GM18861 (cell line): Measurements from ENCODE around the gene SDHAF2.
"Not testable (repeated sequence)": the region's sequence is repeated elsewhere in the genome, so short reads cannot be mapped to it uniquely, and the experiment has no call there.

ENCODE experiments used
- ATAC-seq: cut with Tn5 transposase; IDR thresholded peaks from one replicate; pipeline ENCODE4 v1.9.1; 2021; ENCODE audit not compliant: unreplicated experiment

The SDHAF2 gene

GRCh38 chr11:61422226-61422625 is 7.7 kb upstream of the SDHAF2 start:
- no peak for ATAC-seq

DNA sequence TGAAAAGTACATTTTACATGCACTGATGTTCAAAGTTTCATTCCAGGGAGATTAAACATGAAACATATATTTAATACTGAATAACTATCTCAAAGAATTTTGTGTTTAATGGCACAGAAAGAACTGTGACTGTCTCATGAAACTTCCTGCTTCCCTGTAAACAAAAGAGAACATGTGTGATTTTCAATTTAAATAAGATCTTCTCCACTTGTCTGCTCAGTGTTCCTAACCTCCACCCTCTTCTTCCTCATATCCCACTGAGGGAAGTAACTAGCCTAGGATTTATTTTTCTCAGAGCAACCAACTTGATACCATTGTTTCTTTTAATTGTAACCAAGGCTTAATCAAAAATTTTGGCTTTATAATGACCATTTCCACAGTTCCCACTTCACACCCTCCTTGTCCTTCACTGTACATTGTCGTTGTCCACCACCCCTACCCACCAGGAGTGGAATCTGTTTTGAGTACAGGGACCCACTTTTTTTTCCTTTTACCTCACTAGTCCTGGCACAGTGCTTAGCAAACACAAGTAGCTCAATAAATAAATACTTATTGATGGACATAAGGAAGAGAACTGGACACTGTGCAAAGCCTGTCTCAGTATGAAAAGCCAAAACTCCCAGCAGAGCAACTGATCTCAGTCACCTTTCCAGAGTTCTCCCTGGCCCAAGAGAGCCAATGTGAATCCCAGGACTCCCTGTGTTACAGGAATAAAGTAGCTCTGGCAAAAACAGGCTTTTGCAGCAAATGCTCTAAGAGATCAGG is 4.4 kb upstream of the SDHAF2 start:
- ATAC-seq, result no peak

GRCh38 chr11:61429346-61429690 is 606 bp upstream of the SDHAF2 start:
- ATAC-seq, result peak; percentile 37

DNA sequence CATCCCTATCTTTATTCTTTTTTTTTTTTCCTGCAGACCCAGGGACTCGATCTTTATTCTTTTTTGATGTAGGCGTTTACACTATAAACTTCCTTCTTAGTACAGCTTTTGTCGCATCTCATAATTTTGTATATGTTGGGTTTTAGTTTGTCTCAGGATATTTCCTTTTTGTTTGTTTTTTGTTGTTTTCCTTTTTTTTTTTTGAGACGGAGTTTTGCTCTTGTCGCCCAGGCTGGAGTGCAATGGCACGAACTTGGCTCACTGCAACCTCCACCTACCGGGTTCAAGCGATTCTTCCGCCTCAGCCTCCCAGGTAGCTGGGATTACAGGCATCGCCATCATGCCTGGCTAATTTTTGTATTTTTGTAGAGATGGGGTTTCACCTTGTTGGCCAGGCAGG is 915 bp downstream of the SDHAF2 start:
- not testable (repeated sequence) for ATAC-seq

- ATAC-seq, result no peak
These were observed 7.6 kb downstream of the SDHAF2 start for GRCh38 chr11:61437496-61437895.

DNA sequence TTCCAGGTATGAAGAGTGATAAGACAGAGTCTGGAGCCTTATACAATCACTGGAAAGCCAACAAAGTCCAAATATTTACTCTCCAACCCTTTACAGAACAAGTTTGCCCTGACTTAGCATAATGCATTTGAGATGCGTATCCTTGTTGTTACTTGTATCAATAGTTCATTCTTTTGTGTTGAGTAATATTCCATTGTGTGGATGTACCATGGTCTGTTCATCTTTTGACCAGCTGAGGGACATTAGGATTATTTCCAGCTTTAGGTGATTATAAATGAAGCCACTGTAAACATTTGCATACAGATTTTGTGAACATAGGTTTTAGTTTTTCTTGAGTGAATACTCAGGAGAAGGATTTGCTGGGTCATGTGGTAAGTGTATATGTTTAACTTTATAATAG is 9.7 kb downstream of the SDHAF2 start:
- no peak for ATAC-seq

DNA sequence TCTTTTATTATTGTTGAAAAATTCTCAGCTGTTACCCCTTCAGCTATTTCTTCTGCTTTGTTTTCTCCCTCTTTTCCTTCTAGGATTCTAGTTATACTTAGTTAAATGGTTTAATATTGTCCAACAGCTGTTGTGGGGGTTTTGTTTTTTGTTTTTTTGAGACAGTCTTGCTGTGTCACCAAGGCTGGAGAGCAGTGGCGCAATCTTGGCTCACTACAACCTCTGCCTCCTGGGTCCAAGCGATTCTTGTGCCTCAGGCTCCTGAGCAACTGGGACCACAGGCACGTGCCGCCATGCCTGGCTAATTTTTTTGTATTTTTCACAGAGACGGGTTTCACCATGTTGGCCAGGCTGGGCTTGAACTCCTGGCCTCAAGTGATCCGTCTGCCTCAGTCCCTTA is 12.7 kb downstream of the SDHAF2 start:
- no peak for ATAC-seq

DNA sequence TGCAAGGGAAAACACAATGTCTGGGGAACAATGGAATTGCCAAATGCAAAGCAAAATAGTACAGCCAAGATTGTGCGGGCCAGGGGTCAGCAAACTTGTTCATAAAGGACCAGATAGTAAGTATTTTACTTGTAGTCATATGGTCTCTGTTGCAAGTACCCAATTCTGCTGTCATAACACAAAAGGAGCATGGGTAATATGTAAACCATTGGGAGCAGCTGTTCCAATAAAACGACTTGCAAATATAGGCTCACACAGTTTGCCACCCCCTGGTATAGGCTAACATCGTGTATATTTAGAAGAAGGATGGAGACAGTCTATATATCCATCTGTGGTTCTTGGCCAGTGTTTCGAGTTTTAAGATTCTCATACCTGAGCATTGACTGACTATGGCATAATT is 15.6 kb downstream of the SDHAF2 start:
- no peak for ATAC-seq

GRCh38 chr11:61446211-61446651 is 16.3 kb downstream of the SDHAF2 start:
- ATAC-seq, result no peak

GRCh38 chr11:61447601-61448551 is 18.0 kb downstream of the SDHAF2 start:
- ATAC-seq, result no peak

- no peak for ATAC-seq
These were observed 18.6 kb downstream of the SDHAF2 start for GRCh38 chr11:61448552-61448927.

DNA sequence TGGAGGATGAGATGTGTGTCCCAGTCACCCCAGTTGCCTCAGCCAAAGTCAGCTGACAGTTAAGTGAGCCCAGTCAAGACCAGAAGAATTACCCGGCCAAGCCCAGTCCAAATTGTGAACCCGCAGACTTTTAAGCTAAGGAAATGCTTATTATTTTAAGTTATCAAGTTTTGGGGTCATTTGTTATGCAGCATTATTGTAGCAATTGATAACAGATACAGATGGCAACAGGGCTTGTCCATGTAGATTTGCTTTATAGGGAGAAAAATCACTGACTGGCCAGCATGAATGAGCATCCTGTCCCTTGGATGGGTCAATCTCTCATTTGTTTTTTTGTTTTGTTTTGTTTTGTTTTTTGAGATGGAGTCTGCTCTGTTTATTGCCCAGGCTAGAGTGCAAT is 22.9 kb downstream of the SDHAF2 start:
- ATAC-seq, result no peak

- no peak for ATAC-seq
These were observed 23.8 kb downstream of the SDHAF2 start for GRCh38 chr11:61453695-61454094.

DNA sequence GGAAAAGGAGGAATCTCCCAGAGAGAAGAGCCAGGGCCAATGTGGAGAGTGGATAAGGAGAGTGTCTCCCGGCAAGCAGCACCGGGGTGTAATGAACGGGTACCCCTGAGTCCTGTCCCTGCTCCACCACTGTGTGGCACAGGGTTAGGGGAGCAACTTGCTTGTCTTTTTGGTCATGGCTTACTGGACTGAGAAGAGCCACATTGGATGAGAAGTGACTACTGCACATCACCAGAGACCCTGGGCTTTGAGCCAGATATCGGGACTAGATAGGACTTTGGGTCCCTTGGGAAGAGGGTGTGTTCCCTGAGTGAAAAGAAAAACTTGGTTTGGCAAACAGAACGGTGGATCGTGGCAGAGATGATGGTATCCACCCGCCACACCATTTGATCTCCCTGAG is 24.6 kb downstream of the SDHAF2 start:
- no peak for ATAC-seq

- ATAC-seq, result no peak
These were observed 30.6 kb downstream of the SDHAF2 start for GRCh38 chr11:61460474-61460881.

- ATAC-seq, result no peak
These were observed 31.1 kb downstream of the SDHAF2 start for GRCh38 chr11:61460986-61461385.

DNA sequence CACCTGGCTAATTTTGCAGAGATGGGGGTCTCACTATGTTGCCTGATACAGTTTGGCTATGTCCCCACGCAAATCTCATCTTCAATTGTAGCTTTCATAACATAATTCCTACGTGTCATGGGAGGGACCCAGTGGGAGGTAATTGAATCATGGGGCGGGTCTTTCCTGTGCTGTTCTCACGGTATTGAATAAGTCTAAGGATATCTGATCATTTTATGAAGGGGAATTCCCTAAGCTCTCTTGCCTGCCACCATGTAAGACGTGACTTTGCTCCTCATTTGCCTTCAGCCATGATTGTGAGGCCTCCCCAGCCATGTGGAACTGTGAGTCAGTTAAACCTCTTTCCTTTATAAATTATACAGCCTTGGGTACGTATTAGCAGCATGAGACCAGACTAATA is 37.7 kb downstream of the SDHAF2 start:
- not testable (repeated sequence) for ATAC-seq

DNA sequence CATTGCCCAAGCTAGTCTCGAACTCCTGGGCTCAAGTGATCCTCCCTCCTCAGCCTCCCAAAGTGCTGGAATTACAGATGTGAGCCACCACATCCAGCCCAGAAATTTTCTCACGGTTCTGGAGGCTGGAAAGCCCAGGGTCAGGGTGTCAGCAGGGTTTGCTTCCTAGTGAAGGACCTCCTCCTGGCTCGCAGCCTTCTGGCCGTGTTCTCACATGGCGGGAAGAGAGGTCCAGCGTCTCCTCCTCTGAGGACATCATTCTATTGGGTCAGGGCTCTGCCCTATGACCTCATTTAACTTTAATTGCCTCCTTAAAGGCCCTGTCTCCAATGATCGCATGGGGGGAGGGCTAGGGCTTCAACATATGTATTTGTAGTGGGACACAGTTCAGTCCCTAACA is 38.1 kb downstream of the SDHAF2 start:
- no peak for ATAC-seq

DNA sequence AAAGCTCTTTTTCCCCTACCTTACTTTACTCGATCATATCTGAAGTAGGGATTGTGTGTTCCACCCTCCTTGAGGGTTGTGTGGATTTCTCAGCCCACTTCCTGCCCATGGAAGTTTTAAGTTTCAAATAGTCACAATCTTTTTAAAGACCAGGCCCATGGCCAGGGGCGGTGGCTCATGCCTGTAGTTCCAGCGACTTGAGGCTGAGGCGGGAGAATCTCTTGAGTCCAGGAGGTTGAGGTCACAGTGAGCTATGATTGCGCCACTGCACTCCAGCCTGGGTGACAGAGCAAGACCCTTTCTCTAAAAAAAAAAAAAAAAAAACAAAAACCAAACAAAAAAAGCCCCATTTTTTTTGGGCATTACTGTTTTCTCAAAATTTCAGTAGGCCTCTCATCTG is 42.4 kb downstream of the SDHAF2 start:
- ATAC-seq, result no peak

- ATAC-seq, result no peak
These were observed 42.9 kb downstream of the SDHAF2 start for GRCh38 chr11:61472868-61473267.

GRCh38 chr11:61473370-61474012 is 43.6 kb downstream of the SDHAF2 start:
- no peak for ATAC-seq
